ENCODE data around the gene RNF169.
"Not testable (repeated sequence)": the region's sequence is repeated elsewhere in the genome, so short reads cannot be mapped to it uniquely, and the experiment has no call there.

The RNF169 gene

GRCh38 chr11:74825596-74825995, 76.9 kb downstream of the RNF169 start:
- not testable (repeated sequence) for DNase-seq

- no peak for DNase-seq
Observed at GRCh38 chr11:74826901-74827300, 78.3 kb downstream of the RNF169 start.

GRCh38 chr11:74837191-74837590, 88.5 kb downstream of the RNF169 start:
- DNase-seq: no peak

- no peak for DNase-seq
Observed at GRCh38 chr11:74838188-74838587, 89.5 kb downstream of the RNF169 start.

GRCh38 chr11:74839446-74839845, 90.8 kb downstream of the RNF169 start:
- DNase-seq: no peak

GRCh38 chr11:74839971-74840370, 91.3 kb downstream of the RNF169 start:
- no peak for DNase-seq

- no peak for DNase-seq
Observed at GRCh38 chr11:74840486-74840885, 91.8 kb downstream of the RNF169 start.

GRCh38 chr11:74842967-74843366, 94.3 kb downstream of the RNF169 start:
- no peak for DNase-seq

GRCh38 chr11:74844072-74844471, 95.4 kb downstream of the RNF169 start:
- no peak for DNase-seq

GRCh38 chr11:74844865-74845264, 96.2 kb downstream of the RNF169 start:
- DNase-seq: no peak

GRCh38 chr11:74845978-74846517, 97.4 kb downstream of the RNF169 start:
- DNase-seq: no peak

GRCh38 chr11:74846770-74847169, 98.1 kb downstream of the RNF169 start:
- no peak for DNase-seq

GRCh38 chr11:74847395-74847794, 98.7 kb downstream of the RNF169 start:
- no peak for DNase-seq

GRCh38 chr11:74847895-74848294, 99.2 kb downstream of the RNF169 start:
- DNase-seq: no peak

GRCh38 chr11:74849525-74850391, 101.1 kb downstream of the RNF169 start:
- no peak for DNase-seq

- no peak for DNase-seq
Observed at GRCh38 chr11:74853223-74853622, 104.6 kb downstream of the RNF169 start.

GRCh38 chr11:74860743-74861142, 112.1 kb downstream of the RNF169 start:
- DNase-seq: no peak

- DNase-seq: peak in 1 of 5 donors; percentile 7
Observed at GRCh38 chr11:74863410-74863809, 114.8 kb downstream of the RNF169 start.

- DNase-seq: no peak
Observed at GRCh38 chr11:74866557-74866956, 117.9 kb downstream of the RNF169 start.

GRCh38 chr11:74870485-74870884, 121.8 kb downstream of the RNF169 start:
- DNase-seq: peak in 1 of 5 donors; percentile 24

GRCh38 chr11:74871037-74871436, 122.4 kb downstream of the RNF169 start:
- no peak for DNase-seq

GRCh38 chr11:74877132-74877531, 128.5 kb downstream of the RNF169 start:
- DNase-seq: peak in 1 of 5 donors; percentile 6

Measured in T-helper 1 cell (primary cell).